GM19043 (cell line): ENCODE data around the gene CEP104.

ENCODE experiments used
- ATAC-seq: cut with Tn5 transposase; IDR thresholded peaks from one replicate; pipeline ENCODE4 v1.9.1; 2021; ENCODE audit warnings: low read depth; ENCODE audit not compliant: unreplicated experiment

Gene CEP104

DNA sequence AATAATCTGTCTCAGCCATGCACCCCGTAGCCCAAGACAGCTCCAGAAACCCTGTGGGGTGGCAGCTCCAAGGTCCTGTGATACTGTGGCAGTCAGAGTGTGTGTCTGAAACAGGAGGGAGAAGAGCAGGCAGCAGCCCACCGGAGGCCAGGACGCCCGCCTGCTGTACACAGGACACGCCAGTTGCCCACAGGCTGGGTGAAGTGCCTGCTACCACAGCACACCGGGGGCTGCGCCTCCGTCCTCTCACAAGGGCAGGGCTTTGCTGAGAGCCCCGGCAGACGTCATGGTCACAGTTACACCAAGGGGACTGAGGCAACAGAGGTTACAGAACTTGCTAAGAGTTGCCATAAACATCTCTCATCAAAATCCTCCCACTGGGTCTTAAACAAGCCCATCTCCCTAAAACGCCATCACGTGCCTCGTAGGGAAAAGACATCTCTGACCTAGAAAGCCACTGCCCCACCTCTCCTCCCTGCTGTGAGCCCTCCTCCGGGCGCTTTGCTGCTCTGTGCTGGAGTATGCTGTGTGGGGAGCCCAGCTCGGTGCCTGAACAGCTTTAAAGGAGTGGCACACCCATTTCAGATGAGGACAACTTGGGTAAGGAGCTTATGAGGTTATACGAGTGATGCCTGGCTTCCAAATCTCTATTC lies 37.7 kb upstream of the CEP104 start:
- no peak for ATAC-seq

DNA sequence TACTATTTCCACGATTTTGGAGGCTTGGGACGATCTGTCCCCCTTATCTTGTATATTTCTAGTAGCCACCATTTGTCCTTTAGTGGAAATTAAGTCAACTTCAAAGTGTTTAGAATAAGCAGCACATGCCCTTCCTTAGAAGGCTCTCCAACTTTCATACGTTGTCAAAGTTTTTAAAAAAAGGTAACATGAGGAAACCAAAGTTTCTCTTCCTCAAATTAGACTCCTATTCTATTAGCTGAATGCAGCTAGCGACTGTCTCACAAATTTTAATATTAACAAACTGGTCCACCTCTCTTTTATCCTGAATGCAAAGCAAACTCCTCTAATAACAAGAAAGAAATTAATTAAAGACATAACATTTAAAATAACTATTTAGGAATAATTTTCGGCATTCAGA lies 36.2 kb upstream of the CEP104 start:
- ATAC-seq, result no peak

DNA sequence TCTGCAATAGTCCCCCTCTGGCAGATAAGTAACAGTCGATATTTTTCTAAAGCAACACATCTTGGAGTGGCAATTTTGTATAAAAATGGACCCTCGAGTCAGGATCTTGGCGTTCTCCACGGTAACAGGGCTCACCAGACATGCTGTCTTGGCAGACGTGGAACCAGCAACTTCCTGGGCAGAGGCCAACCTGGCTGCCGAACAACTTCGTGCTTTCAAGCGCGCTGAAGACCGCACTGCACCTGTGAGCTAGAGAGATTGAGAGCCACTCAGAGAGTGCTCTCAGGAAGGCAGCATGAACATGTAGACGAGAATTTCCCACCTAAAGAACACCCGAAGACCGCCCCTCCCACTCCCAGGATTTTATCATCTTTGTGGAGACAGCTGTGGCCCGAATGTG lies 35.7 kb upstream of the CEP104 start:
- ATAC-seq, result no peak

DNA sequence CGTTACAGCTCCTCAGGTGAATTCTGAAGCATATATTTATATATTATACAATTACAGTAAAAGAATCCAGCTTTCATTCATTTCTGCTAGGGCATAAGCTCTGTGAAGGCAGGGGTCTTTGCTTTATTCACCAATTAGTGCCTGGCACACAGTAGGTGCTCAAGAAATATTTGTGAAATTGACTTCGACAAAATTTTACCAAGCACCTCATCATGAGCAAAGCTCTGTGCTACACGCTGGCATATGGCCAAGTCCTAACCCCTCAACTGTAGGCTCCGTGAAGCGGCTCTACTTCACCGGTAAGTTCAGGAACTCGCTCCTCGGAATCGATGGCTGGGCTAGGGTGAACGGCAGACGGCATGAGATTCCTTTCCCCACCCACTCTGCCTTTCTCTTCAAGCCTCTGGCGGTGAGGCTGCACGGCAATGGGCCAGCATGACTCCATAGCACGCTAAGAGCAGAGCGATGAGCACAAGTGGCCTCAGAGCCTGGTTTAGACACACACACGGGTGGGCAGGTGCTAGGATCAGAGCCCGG lies 34.4 kb upstream of the CEP104 start:
- ATAC-seq, result no peak

DNA sequence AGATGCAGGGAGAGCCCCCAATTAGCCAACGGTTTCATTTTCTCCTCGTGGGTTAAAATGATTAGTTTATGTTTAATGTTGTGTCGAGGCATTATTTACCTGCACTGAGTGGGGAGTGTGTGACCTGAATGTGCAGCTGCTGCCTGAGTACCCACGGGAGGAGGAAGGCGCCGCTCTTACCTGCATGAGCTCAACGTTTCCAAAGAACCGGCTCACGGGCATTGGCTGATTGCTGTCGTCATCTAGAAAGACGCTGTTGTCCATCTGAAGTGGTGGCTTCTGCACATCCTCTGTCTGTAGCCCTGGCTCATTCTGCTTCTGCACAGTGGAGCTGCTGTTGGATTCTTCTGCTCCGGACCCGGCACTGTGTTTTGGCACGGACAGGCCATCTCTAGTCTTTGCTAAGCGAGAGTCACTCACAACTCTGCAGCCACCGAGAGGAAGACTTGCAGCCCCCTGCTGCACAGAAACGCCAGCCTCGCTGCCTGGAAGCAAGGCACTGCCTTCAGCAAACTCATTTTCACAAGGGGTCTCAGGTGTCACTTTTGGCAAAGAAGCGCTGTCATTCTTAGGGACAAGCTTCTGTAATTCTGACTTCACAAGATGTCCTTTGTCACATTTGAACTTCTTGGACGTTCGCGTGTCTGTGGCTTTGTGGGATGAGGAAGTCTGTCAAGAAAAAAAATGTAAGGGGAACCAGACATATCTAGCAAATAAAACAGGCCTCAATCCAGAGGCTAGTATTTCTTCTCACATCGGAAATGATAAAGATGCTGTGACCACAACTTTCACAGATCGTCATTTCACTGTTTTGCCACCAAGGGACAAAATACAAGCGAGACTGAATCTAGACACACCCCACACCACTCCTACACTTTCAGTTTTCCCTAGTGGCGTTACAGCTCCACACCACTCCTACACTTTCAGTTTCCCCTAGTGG lies 33.6 kb upstream of the CEP104 start:
- ATAC-seq, result no peak

DNA sequence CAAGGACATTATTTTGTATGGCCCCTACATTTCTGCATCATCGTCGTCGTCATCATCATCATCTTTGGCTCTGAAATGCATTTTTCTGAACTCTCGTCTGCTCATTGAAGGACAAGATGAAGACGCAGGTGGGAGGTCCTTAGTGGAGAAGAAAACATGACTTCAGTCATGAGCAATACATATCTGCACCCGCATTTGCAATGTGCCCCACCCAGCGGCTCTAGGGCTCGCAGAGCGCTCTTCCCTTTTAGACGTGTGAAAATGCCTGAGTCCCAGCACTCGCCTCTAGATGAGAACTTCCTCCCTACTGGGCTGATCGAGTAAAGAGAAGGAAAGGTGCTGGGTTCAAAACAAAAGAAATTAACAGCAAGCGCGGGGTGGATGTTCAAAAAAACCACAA lies 32.9 kb upstream of the CEP104 start:
- no peak for ATAC-seq

DNA sequence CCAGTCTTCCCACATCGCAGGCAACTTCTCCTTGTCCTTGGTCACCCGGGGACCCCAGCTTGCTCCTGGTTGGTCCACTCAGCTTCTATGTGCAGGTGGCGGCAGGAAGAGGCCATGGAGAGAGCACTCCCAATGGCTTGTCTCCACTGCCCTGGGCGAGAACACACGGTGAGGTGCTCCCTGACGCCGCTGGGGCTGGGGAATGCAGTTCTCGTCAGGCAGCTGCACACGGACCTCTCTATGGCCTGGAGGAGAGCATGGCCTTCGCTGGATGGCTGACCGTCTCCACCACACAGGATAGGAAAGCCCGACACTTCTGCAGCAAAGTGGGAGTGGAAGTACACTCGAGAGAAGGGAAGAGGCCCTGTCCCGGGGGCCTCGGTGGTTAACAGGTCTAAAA lies 31.3 kb upstream of the CEP104 start:
- ATAC-seq, result no peak

DNA sequence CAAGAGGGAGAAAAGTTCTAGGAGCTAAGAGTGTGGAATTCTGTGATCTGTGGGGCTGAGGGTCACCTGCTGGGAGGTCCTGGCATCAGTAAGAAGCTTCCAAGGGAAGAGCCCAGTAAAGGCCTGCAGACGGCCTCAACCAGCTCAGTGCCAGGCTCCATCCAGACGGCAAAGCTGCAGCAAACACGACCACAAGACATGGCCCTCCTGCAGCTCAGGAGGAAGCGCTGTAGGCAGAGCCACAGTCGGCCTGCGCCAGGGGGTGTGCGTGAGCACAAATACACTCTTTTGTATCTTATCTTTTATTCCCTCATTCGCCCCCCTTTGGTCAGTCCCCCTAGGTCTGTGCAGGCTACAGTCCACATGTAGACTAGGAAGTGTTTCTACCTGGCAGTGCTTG lies 29.7 kb upstream of the CEP104 start:
- ATAC-seq, result no peak

DNA sequence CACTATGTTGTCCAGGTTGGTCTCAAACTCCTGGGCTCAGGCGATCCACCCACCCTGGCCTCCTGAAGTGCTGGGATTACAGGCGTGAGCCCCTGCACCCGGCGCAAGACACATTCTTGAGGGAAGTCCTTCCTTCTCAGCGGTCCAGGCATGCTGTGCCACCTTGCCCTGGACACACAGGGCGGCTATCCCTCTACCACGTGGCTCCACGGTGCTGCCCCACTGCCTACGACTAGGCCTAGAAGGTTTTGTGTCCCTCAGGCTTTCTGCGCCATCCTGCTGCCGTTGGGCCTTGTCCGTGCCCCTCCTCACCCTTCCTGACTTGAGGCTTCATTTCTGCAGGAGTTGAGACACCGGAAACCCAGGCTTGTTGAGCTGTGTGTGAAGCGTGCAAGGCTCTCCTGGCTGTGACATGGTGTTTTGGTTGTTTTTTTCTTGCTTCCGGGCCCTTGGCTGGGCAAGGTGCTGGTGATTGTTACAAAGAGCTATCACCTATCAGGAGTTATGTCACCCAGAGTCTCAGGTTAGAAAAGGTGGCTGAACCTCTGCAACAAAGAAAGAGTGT lies 29.2 kb upstream of the CEP104 start:
- ATAC-seq, result no peak

DNA sequence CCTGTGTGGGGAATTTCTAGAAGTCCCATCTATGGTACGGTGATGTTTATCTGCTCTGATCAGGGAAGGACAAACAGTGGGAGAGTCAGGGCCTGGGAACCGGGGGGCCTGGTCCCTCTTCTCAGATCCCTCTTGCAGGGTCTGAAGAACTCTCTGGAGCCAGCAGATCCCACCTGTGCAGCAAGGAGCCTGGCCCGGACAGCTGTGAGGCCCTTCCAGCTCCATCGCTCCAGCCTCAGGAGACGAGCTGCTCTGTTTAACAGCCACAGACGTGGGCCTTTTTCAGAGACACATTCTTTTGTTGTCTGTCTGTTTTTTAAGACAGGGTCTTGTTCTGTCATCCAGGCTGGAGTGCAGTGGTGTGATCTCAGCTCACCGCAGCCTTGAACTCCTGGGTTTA lies 28.6 kb upstream of the CEP104 start:
- ATAC-seq, result no peak

DNA sequence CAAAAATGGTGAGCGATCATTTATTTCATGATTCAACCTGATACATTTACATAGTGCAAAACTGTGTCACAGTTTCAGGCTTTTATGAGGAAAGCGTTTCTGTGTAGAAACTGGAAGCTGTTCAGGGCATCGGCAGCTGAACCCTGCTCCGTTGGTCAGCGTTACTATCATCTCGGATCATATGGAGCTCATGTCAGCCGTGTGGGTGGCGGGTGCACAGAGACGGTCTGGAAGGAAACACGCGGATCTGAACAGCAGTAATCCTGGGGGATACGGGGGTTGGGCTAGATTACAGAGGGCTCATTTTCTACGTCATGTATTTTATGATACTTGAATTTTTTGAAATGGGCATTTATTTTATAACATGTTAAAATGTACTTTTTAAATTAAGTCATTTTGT lies 28.0 kb upstream of the CEP104 start:
- no peak for ATAC-seq

DNA sequence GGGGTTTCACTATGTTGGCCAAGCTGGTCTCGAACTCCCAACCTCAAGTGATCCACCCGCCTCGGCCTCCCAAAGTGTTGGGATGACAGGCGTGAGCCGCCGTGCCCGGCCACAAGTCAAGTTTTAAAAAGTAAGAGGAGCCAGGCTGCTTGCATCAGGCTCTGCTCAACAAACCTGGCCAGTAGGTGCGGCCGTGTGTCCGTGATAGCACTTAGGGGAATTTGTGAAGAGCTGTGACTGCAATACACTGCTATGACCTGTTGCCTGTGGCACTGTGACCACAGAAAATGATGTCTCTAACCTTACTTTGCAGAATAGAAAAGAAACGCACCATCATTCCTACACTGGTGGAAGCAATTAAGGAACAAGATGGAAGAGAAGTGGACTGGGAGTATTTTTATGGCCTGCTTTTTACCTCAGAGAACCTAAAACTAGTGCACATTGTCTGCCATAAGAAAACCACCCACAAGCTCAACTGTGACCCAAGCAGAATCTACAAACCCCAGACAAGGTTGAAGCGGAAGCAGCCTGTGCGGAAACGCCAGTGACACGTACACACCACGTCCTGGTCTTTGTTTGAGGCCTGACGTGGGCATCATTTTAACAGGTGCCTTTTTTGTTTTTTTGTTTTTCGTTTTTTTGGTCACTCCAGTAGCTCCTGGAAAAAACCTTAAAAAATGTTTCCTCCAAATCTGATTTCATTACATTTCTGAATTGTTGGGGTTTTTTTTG lies 26.3 kb upstream of the CEP104 start:
- no peak for ATAC-seq

DNA sequence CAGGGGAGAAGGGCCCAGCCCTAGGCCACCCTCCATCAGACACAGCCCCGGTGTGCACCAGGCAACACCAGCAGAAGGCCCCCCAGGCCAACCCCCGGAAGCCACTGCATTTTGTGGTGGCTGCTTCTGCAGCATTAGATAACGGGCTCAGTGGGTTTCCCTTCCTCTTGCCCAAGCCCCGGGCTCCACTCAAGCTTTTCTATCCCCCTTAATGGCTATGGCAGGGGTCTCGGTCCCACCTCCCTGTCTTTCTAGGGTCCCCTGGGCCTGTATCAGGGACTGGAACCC lies 24.1 kb upstream of the CEP104 start:
- ATAC-seq, result no peak

DNA sequence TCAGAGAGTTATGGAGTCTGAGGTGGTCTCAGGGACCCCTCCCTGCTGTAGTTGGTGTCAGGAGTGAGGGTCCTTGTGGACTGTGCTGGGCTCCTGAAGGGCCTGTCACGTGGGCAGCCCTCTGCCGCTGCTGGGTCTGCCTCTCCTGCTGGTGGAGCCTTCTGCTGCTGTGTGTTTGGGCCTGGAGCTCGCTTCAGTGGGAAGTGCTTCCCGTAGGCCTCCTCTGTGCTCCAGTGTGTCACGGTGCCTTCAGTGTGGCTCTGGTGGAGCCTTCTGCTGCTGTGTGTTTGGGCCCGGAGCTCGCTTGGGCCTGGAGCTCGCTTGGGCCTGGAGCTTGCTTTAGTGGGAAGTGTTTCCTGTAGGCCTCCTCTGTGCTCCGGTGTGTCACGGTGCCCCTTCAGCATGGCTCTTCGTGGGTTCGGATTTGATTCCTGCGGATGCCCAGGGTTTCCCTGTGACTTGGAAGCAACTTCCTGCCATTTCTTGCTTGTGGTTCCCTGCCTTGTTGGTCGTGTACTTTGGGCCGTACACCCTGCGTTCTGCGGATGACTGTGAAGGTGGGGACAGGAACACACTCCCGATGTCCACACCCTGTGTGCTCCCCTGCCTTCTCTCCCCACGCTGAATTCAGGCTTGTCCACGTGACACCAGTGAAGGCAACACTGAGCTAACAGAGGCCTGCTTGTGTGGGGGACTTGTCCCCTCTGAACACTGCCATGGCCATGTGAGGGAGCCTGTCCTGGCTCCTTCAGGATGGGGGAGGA lies 23.6 kb upstream of the CEP104 start:
- no peak for ATAC-seq

DNA sequence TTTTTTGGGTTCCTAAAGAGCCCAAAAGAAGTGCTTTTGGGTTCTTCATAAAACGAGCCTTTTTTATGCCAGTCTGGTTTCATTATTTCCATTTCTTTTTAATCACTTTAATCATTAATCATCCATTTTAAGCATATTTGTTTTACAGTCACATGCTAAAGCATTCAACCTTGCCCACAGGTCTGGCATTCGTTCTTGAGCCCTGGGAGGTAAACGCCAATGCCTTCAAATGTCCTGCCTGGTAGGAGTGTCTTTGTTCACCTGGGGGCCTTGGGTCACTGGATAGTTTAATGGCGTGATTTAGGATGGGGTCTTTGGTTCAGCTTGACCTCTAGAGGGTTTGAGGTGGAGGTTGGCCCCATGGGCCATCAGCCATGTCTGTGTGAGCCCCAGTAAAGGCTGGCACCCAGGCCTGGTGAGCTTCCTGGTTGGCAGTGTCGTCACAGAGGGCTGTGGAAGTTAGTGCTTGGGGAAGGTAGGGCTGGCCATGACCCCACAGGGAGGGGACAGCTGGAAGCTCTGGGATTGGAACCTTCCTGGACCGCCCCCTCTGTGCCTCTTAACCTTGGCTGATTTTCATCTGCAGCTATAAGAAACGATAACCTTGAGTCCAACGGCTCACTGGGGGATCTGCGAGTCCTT lies 22.9 kb upstream of the CEP104 start:
- no peak for ATAC-seq

DNA sequence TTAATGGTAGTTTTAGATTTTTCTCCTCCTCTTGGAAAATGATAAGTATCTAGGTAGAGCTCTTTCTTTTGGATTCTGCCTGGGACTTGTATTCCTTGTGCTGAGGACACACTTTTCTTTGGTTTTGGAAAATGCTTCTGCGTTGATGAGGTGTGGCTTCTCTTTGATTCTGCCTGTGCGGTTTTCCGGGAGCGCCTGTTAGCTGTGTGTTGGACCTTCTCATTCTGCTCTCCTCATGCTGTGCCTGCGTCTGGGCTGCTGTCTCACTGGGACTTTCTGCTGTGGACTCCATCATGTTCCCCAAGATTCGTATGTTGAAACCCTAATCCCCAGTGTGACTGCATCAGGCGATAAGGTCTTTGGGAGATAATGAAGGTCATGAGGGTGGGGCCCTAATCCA lies 22.1 kb upstream of the CEP104 start:
- no peak for ATAC-seq

DNA sequence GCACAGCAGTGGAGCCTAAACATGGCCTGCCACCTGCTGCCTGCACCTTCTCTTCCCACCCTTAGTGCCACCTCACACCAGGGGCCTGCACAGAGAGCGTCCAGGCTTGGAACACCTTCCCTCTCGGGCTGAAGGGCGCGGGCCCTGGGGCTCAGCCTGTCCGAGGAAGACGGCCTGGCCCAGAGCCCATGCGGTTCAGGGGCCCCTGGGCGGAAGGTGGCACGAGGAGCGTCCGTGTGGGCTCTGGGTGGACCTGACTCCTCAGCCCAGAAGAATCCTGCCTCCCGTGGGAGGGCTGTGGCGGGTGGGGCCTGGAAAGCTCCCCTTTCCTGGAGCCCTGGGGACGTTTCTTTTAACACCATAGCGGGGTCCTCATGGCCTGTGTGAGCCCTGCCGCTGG lies 19.7 kb upstream of the CEP104 start:
- ATAC-seq, result no peak

DNA sequence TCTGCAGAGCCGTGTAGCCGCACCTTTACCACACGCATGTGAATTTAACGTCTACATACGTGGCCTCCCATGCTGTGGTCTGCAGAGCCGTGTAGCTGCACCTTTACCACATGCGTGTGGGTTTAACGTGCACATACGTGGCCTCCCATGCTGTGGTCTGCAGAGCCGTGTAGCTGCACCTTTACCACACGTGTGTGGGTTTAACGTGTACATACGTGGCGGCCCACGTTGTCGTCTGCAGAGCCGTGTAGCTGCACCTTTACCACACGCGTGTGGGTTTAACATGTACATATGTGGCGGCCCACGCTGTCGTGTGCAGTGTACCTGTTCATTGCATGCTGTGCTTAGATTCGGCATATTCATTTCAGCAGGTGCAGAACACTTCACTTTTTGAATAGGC lies 17.7 kb upstream of the CEP104 start:
- no peak for ATAC-seq

DNA sequence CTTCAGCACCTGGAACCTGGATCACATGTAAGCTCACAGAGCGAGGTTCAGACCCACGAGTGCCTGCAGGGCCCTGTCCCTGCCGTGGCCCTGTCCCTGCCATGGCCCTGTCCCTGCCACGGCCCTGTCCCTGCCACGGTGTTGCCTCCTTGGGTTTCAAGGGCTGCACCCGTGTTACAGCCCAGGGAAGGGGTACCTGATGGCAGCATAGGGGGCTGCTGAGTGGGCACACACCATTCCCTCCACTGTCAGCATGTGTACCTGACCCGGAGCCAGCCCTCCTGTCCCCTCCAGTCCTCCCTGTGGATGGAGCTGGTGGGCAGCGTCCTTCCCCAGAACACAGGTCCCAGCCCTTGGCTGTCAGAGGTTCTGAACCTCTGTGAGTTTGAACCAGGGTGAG lies 15.5 kb upstream of the CEP104 start:
- ATAC-seq, result no peak

DNA sequence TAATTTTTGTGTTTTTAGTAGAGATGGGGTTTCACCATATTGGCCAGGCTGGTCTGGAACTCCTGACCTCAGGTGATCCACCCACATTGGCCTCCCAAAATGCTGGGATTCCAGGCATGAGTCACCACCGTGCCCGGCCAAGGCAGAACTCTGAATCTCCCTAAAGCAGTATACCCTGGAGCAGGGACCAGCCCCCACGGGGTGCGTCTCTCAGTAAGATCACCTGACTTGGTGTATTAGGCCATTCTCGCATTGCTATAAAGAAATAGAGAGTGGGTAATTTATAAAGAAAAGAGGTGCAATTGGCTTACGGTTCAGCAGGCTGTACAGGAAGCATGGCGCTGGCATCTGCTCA lies 14.4 kb upstream of the CEP104 start:
- no peak for ATAC-seq
